ENCODE measurements around the gene CRTC1. TPM values are rescaled to one million over a fixed set of nuclear protein-coding genes. Genes with fewer than 3 reads are reported as not detected.

Gene CRTC1
- total RNA-seq, 1 experiment from 2014 or later: 2.0 TPM

DNA sequence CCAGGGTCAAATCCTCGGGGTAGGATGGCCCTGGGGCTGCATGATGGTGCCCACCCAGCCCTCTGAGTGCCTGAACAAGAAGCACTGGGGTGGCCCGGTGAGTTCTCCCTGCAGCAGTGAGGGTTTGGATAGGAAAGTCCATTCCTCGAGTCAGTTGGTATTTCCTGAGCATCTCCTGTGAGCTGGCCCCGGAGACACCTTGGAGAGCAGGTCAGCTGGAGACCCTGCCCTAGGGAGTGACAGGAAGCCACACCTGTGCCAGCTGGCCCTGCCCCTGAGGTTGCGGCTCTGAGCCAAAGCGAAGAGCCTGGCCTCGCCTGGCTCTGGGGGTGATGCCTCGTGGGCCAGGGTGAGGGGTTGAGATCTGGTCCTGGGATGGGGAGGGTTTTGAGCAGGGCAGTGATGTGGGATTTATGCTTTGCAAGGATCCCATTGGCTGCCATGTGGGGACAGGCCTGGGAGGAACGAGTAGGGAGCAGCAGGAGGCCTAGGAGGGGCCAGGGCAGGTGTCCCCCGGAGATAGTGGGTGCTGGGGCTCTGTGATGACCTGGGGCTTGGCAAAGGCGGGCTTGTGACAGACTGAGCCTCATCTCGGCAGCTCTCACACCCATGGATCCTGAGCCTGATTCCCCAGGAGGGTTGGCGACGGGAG, 16.0 kb downstream of the CRTC1 start:
- no peak for DNase-seq (ENCODE audit: low read depth)

DNA sequence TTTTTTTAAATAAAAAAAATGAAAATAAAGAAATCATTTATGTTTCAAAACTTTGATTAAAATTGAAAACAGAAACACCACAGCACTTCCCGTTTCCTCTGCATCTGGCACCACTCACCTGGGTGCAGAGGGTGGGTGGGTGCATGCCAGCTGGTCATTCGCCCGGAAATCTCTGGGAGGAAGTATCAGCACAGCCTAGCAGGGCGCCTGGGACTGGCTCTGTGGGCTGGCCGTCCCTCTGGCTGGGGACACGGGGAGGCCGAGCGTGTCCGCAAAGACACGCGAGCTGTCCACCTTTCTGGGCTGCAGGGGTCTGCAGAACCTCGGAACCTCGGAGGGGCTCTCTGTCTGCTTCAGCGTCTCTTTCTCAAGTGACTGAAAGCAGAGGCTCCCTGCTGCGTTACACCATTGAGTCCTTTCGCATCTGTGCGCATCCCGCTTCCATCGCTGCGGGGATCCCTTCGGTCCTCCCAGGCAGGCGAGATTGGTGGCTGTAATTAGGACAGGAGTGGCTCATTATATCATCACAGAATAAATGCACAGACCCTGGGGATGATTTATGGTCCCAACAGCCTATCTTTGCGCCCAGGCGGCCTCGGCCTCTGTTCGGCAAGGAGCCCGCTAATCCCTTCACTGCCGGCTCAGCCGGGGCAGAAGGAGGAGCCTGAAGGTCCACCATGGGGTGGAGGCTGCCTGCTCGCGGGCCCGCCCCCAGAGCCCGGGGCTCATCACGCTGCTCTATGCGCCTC, 17.2 kb downstream of the CRTC1 start:
- DNase-seq (ENCODE audit: low read depth): peak; percentile 47

GRCh38 chr19:18701250-18701608, 17.7 kb downstream of the CRTC1 start:
- no peak for DNase-seq (ENCODE audit: low read depth)

GRCh38 chr19:18704054-18704453, 20.6 kb downstream of the CRTC1 start:
- DNase-seq (ENCODE audit: low read depth): no peak

- no peak for DNase-seq (ENCODE audit: low read depth)
These were observed 21.5 kb downstream of the CRTC1 start for GRCh38 chr19:18704971-18705370.

DNA sequence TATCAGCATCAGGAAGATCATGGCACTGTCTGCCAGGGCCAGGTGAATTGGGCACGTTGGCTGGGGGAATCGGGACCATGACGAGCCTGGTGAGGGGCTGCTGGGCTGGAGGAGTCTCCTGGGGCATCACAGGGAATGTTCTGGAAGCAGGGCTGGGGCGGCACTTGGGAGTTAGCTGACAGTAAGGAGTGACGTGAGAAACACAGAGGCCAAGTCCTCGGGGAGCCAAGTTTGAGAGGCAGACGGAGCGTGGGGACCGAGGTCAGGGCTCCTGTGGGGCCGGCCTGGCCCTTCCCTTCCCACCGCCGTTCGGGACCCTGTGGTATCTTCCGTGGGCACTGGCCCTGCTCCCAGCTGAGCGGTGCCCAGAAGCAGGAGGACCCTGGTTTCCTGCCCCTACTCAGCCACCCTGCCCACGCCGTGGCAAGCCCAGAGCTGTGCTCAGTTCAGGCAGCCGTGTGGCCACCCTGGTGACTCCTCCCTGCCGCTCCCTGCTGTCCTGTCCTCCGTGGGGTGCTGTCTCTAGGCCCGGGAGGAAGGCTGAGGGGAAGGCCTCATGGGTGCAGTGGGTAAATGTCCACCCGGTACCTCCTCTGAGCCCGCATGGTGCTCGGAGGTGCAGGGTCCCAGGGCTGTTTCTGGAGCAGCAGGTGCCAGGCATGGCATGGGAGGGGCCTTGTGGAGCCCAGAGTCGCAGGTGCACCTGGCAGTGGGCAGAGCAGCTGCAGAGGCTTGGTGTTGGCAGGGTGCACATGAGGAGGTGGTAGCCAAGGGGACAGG, 25.2 kb downstream of the CRTC1 start:
- no peak for DNase-seq (ENCODE audit: low read depth)

- DNase-seq (ENCODE audit: low read depth): no peak
These were observed 26.1 kb downstream of the CRTC1 start for GRCh38 chr19:18709546-18709945.

GRCh38 chr19:18710186-18710585, 26.7 kb downstream of the CRTC1 start:
- DNase-seq (ENCODE audit: low read depth): no peak

DNA sequence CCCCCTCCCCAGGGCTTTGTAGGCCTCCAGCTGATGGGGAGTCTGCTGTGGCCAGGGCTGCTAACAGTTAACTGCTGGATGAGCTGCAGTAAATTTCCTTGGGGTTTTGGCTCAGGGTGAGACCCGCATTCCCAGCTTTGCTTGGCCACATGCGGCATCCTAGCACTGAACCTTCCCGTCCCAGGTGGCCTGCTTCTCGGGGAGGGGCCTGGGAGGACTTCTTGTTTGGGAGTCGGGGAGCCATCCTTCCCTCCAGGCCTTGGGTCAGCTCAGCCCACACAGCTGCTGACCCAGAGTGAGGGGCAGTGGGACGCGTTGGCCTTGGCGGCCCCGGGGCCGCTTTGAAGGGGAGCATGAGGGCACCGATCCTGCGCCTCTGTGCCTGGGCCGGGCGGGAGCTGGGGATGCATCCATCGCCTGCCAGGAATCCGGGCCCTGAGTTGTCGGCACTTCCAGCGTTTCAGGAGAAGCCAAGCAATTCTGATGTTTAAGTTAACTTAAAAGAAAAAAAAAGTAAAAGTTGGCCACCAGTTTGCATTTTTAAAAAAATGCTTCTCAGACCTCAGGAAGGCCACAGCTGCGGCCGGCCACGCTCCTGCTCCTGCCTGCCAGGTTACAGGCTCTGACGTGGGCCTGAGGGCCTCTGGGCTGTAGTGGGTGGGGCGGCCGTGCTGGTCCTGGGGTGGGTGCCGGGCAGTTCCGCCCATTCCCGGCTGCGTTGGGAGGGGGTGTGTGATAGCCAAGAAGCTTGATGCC, 27.7 kb downstream of the CRTC1 start:
- no peak for DNase-seq (ENCODE audit: low read depth)

DNA sequence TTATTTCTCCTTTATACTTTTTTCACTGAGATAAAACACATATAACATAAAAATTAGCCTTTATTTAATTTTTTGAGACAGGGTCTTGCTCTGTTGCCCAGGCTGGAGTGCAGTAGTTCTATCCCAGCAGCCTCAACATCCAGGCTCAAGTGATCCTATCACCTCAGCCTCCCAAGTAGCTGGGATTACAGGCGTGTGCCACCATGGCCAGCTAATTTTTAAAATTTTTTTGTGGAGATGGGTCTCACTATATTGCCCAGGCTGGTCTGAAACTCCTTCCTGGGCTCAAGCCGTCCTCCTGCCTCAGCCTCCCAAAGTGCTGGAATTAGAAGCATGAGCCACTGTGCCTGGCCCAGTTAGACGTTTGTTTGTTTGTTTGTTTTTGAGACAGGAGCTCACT, 28.4 kb downstream of the CRTC1 start:
- DNase-seq (ENCODE audit: low read depth): no peak

DNA sequence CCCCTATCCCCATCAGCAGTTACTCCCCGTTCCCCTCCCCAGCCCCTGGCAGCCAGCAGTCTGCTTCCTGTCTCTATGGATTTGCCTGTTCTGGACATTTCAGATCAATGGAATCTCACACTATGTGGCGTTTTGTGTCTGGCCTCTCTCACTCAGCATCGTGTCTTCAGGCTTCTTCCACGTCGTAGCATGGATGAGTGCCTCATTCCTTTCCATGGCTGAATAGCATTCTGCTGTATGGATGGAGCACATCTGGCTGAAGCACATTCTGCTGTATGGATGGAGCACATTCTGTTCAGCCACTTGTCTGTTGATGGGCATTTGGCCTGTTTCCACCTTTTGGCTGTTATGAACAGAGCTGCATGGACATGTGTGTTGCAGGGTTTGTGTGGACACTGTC, 29.5 kb downstream of the CRTC1 start:
- no peak for DNase-seq (ENCODE audit: low read depth)

DNA sequence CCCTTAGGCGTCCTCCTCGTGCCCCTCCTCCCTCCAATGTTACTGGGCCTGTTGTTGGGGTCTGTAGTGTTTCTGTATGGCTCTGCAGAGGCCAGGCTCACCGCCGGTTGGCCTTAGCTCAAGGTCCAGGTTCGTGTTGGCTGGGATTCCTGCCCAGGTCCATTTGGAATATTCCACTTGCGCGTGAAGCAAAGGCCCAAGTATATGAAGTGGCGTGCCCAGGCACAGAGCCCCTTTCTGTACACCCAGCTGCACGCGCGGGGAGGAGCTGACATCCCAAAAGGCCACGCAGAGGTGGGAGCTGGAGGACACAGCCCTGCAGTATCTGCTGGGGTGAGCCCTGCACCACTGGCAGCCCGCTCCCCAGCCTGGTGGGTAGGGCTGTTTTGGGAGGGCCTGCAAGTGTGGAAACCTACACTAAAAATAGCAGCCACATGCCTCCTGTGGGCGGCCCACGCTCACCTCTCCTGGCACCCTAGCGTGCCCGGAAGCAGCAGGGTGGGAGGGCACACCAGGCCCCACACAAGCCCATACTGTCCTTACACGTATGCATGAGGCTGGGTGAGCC, 30.2 kb downstream of the CRTC1 start:
- DNase-seq (ENCODE audit: low read depth): no peak

GRCh38 chr19:18715416-18715815, 31.9 kb downstream of the CRTC1 start:
- no peak for DNase-seq (ENCODE audit: low read depth)

- DNase-seq (ENCODE audit: low read depth): no peak
These were observed 33.4 kb downstream of the CRTC1 start for GRCh38 chr19:18716857-18717256.

- DNase-seq (ENCODE audit: low read depth): no peak
These were observed 34.1 kb downstream of the CRTC1 start for GRCh38 chr19:18717601-18718000.

GRCh38 chr19:18718015-18718526, 34.6 kb downstream of the CRTC1 start:
- DNase-seq (ENCODE audit: low read depth): no peak

GRCh38 chr19:18718846-18719458, 35.5 kb downstream of the CRTC1 start:
- DNase-seq (ENCODE audit: low read depth): no peak

- DNase-seq (ENCODE audit: low read depth): no peak
These were observed 36.1 kb downstream of the CRTC1 start for GRCh38 chr19:18719541-18719940.

- DNase-seq (ENCODE audit: low read depth): no peak
These were observed 40.4 kb downstream of the CRTC1 start for GRCh38 chr19:18723871-18724377.

All from LHCN-M2 (cell line).